ENCODE measurements around the gene RPLP2. TPM values are rescaled to one million over a fixed set of nuclear protein-coding genes. Genes with fewer than 3 reads are reported as not detected.

RPLP2 gene
- total RNA-seq, 2 donors from 2014 or later: 170 to 221 TPM

DNA sequence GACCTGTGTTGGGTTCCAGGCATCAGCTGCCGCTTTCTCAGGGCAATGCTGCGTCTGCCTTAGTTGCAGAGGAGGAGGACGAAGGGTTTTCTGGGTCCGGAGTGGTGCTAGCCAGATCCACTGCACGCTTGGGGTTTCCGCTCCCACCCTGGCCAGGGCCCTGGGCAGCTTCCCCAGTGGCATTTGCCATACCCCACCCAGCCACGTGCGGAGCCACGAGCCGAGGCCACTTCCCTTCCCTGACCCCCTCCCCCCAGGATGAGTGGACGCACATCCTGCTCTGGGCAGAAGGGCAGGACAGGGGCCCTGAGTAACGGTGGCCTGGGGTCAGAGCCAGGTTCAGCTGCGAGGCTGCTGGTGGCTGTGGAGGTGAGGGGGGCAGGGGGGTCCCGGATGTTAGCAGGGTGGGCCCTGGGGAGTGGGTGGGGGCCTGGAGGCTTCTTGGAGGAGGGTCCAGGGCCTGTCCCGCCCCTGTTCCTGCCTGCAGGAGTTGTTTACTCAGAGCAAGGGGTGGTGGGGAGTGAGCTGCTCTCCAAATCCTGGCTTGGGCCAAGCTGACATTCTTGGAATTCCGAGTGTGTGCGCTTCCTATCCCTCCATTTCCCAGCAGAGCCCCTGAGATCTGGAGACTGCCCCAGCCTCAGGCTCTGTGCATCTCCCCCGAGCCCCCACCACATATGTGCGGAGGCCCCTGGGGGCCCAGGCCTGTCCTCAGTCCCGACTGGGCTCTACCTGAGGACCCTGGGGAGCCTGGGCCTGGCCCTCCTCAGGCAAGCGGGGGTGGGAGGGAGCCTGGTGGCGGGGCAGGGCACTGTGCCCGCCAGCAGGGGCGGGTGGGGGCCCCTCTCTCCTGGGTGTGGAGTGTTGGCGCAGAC is 34.3 kb downstream of the RPLP2 start:
- DNase-seq (ENCODE audit: low spot score) (peak; percentile 83), ATAC-seq (ENCODE audit: insufficient number of reproducible peaks, low FRiP score, low read depth) (peak; percentile 24)
- peak overlapping the region; percentile 95 for H3K4me3 ChIP-seq
- H3K27ac ChIP-seq: peak overlapping the region; percentile 86 to 88
- H3K36me3 ChIP-seq: peaks cover 12% of the 10 kb centered on the region
- H3K4me1 ChIP-seq (ENCODE audit: control insufficient read depth in 1 of 2, low read depth in 2 of 2): peaks cover 42 to 62% of the 10 kb centered on the region in 2 donors
- no peaks in the 10 kb centered on the region for H3K9me3 ChIP-seq
- TF ChIP-seq, protein P1, sequence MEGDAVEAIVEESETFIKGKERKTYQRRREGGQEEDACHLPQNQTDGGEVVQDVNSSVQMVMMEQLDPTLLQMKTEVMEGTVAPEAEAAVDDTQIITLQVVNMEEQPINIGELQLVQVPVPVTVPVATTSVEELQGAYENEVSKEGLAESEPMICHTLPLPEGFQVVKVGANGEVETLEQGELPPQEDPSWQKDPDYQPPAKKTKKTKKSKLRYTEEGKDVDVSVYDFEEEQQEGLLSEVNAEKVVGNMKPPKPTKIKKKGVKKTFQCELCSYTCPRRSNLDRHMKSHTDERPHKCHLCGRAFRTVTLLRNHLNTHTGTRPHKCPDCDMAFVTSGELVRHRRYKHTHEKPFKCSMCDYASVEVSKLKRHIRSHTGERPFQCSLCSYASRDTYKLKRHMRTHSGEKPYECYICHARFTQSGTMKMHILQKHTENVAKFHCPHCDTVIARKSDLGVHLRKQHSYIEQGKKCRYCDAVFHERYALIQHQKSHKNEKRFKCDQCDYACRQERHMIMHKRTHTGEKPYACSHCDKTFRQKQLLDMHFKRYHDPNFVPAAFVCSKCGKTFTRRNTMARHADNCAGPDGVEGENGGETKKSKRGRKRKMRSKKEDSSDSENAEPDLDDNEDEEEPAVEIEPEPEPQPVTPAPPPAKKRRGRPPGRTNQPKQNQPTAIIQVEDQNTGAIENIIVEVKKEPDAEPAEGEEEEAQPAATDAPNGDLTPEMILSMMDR (IDR thresholded peaks at IDR 0.05): peak; percentile 29
- H3K27me3 ChIP-seq (replicated peaks; ENCODE audit: insufficient read depth): no peaks in the 10 kb centered on the region

DNA sequence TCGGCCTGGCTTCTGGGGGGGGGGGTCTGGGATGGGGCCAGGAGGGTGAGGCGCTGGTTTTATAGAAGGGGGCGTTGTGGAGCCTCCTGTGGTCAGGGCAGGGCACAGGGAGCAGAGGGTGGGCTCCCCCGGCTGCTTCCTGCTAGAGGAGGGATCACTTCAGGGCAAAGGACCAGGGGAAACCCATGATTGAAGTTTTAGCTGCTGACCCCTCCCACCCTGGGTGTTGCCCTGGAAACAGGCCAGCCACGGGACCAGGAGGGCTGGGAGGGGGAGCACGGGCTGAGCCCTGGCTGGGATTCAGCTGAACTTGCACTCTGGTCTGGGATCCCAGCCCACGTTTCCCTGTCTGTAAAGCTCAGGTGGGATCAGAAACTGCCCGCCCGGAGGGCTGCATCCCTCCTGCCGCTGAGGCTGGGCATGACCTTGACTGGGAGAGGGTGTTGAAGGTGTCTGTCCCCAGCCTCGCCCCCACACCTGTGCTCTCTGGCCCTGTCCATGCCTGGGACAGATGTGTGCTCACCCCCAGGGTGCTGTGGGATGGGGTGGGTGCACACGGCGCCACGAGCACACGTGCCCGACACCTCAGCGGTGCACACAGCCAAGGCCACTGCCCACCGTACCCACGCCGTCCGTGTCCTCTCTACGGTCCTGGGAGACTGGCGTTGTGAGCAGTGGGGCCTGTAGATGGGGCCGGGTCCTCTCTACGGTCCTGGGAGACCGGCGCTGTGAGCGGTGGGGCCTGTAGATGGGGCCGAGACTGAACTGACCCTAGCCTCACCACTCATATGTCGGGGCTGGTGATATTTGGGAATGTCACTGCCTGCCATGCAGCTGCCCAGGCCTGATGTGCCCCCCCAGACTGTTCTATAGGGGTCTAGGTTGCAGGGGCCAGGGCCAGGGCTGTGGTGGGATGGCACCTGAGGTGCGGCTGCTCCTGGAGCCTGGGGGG is 35.2 kb downstream of the RPLP2 start:
- Histone ChIP-seq H3K36me3 (peaks cover 3% of the 10 kb centered on the region), H3K4me1 (ENCODE audit: control insufficient read depth in 1 of 2, low read depth in 2 of 2) (peaks cover 46 to 67% of the 10 kb centered on the region in 2 donors), H3K27ac (peak overlapping the region; percentile 86 to 88), H3K4me3 (peak overlapping the region; percentile 95), H3K27me3 (replicated peaks; ENCODE audit: insufficient read depth) (no peaks in the 10 kb centered on the region), H3K9me3 (no peaks in the 10 kb centered on the region)
- ATAC-seq (ENCODE audit: insufficient number of reproducible peaks, low FRiP score, low read depth) (peak; percentile 22), DNase-seq (ENCODE audit: low spot score) (peak; percentile 72)
- TF ChIP-seq, protein P1 (IDR thresholded peaks at IDR 0.05): no peak

DNA sequence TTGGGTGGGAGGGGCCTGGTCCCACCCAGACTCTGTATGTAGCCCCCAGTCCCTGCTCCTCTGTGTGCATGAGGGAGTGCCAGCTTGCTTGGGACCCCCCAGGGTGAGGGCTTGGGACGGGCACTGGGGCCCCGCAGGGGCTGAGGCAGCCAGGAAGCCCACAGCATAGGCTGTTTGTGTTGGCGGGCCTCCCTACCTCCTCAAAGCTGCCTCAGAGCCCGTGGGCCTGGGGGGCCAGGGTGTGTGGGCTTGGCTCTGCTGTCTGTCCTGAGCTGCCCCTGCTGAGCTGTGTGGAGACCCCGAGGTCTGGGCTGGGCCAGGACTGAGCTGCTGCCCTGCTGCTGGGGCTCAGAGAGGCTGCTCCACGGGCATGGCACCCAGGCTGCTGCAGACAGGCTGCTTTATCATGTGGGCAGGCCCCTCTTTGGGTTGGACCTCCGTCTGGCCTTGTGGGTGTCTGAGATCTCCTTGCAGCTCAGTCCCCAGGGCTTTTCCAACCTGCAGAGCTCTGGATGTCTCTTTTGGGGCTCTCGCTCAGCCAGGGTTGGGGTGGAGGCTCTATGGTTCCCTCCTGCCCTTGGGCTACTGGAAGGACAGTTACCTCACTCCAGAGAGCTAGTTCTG is 36.2 kb downstream of the RPLP2 start:
- ATAC-seq (ENCODE audit: insufficient number of reproducible peaks, low FRiP score, low read depth): no peak
- Histone ChIP-seq H3K9me3 (no peaks in the 10 kb centered on the region), H3K4me3 (no peak overlapping the region), H3K4me1 (ENCODE audit: control insufficient read depth in 1 of 2, low read depth in 2 of 2) (peaks cover 44 to 61% of the 10 kb centered on the region in 2 donors), H3K27ac (peak overlapping the region; percentile 86 to 88), H3K36me3 (no peaks in the 10 kb centered on the region), H3K27me3 (replicated peaks; ENCODE audit: insufficient read depth) (no peaks in the 10 kb centered on the region)
- DNase-seq (ENCODE audit: low spot score): no peak
- TF ChIP-seq, protein P1 (IDR thresholded peaks at IDR 0.05): no peak

DNA sequence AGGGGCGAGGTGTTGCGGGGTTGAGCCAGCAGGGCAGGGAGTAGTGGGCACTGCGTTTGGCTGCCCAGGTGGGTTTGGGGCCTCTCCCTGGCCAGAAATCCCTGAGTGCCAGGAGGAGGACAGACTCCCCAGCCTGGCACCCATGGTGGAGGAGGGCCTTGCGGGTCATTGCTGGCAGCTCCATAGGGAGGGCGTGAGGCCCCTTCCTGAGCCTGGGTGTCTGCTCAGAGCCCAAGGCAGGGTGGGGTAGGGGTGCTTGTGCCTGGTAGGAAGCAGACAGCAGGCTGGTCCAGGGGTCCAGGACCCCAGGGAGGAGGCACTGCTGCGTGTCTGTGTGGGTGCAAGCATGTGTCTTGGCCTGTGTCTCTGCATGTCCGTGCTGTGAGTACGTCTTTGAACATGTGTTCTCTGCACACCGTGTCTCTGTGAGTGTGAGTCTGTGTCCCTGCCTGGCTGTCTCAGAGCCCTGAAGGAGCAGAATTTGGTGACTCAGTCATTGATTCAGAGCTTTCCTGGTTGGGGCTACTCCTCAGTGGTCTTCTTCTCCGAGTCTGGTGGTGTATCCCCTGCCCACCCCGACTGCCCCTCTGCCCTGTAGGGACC is 36.8 kb downstream of the RPLP2 start:
- no peaks in the 10 kb centered on the region for H3K9me3 ChIP-seq
- ATAC-seq (ENCODE audit: insufficient number of reproducible peaks, low FRiP score, low read depth) (no peak), DNase-seq (ENCODE audit: low spot score) (no peak)
- H3K27me3 ChIP-seq (replicated peaks; ENCODE audit: insufficient read depth): no peaks in the 10 kb centered on the region
- H3K27ac ChIP-seq: peak overlapping the region in 1 of 2 donors; percentile 88
- H3K4me3 ChIP-seq: no peak overlapping the region
- peaks cover 38 to 55% of the 10 kb centered on the region in 2 donors for H3K4me1 ChIP-seq (ENCODE audit: control insufficient read depth in 1 of 2, low read depth in 2 of 2)
- H3K36me3 ChIP-seq: no peaks in the 10 kb centered on the region
- TF ChIP-seq, protein P1 (IDR thresholded peaks at IDR 0.05): no peak

Data from thoracic aorta (tissue), 2 donors.